Activated CD4-positive, alpha-beta T cell treated with anti-CD3 and anti-CD28 coated beads for 48 hours (primary cell): ENCODE measurements around the gene KLRC3.
"Not testable (repeated sequence)": the region's sequence is repeated elsewhere in the genome, so short reads cannot be mapped to it uniquely, and the experiment has no call there.

Experiments
- DNase-seq: peaks from one replicate; pipeline ENCODE4 v3.0.0-alpha.2; 2020

KLRC3 gene

DNA sequence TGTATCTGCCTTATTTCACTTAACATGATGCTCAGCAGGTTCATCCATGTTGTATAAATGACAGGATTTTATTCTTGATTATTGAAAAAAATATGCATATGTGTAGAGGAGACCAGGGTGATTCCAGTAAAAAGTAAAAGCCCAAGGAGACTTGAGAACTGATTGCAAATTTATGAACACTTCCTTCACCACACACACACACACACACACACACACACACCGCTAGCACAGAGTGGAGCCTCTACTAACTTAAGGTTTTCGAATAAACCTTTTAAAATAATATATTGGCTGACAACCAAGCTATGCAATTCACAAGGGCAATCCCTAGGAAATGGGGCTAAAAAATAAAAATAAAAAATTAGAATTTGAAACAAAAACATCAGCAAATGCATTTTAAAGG, 22.2 kb downstream of the KLRC3 start:
- DNase-seq, result no peak

DNA sequence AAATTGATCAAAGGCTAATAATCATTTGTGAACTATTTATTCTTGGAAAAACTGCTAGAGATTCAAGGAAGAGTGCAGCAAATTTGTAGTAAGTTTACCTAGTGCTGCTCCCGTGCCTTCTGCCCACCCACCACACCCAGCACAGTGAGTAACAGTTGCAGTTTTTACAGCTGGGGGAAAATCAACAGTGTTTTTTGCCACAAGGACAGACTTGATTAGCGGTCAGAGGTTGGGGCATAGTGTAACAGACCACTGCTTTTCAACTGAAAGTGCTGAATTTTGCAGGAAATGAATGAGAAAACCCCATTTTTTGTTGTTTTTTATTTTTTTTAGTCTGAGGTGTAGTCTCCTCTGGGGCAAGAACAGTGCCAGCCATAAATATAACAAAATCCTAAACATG, 23.1 kb downstream of the KLRC3 start:
- no peak for DNase-seq

DNA sequence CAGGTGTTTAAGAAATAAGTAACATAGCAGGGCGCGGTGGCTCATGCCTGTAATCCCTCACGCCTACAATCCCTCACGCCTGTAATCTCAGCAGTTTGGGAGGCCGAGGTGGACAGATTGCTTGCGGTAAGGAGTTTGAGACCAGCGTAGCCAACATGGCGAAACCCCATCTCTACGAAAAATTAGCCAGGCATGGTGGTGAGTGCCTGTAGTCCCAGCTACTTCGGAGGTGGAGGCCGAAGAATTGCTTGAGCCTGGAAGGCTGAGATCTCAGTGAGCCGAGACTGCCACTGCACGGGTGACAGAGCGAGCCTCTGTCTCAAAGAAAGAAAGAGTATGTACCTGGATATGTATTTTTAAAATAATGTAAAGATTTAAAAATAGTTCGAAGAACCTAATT, 24.2 kb downstream of the KLRC3 start:
- DNase-seq, result not testable (repeated sequence)

DNA sequence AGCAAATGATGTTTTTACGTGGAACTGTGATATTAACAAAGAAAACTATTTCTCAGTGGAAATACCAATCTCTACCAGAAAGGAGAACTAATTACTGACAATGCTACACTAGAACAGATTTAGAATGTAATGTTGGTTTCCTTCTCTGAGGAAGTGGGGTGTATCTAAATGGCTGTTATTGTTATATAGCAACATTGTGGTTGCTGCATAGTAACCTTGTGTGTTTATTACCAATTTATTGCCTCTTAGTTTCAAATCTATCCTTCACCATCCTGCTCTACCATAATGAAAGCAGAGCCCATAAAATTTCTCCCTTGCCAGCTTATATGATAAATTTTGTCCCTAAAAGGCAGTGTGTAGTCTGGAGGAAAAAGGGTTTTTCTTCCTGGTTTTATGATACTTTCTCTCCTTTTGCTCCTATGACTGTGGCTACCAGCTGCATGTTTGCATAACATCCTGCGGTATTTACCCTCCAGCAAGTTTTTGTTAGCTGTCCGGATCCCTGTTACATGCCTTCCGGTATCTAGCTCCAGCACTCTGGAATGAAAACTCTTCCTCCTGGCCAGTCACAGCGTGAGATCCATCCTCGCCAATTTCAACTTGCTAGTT, 24.9 kb downstream of the KLRC3 start:
- DNase-seq, result no peak

DNA sequence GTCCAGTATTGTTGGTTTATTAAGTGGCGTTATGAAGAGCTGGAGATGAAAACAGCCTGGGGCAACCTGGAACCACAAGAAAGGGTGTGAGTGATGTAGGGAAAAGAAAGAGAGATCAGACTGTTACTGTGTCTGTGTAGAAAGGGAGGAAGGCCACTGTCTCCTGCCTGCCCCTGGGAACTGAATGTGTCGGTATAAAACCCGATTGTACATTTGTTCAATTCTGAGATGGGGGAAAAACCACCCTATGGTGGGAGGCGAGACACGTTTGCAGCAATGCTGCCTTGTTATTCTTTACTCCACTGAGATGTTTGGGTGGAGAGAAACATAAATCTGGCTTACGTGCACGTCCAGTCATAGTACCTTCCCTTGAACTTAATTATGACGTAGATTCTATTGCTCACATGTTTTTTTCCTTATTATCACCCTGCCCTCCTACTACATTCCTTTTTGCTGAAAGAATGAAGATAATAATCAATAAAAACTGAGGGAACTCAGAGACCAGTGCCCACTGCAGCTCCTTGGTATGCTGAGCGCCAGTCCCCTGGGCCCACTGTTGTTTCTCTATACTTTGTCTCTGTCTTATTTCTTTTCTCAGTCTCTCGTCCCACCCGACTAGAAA, 25.8 kb downstream of the KLRC3 start:
- DNase-seq, result not testable (repeated sequence)

DNA sequence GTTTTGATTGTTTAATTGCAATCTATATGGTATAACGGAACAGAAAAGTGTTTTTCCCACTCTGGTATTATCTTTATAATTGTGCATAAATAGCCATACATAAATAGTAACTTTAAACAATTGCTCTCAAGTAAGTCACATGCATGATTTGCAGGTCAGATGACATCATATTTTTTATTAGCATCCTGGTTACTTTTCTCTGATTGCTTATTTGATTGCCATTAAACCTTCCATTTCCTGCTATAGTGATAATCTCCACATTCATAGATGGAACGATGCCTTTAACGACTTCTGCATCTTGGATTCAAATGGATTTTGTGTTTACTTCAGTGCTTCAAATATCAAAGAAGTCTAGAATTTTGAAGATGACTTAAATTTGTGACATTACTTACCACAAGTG, 27.1 kb downstream of the KLRC3 start:
- no peak for DNase-seq

DNA sequence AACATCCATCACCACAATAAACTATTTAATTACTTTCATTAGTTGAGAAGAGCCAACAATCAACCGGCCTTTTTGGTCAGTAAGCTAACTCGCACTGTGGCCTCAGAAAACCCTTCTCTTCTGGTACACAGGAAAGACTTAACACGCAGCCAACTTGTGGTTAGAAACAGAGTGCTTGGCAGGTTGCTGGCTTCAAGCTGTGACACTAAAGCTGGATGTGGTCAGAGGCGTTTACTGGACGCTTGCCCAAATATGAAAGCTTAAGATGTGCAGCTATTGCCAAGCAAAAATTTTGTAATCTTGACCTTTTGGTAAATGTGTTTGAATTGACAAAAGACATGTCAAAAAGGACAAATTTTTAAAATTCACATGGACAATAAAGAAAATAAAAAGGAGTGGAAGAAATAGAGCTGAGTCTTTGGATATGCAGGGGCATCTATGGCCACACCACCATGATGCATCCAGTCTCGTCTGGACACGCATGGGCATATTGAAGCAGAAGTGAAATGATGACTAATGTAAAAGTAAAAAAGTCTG, 27.9 kb downstream of the KLRC3 start:
- no peak for DNase-seq

DNA sequence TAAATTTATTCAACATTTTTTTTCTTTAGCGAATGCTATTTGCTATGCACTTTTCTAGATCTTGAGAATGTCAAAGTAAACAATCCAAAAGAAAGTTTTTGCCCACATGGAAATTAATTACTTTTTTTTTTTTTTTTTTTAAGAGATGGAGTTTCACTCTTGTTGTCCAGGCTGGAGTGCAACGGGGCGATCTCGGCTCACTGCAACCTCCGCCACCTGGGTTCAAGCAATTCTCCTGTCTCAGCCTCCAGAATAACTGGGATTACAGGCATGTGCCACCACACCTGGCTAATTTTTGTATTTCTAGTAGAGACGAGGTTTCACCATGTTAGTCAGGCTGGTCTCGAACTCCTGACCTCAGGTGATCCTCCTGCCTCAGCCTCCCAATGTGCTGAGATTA, 29.4 kb downstream of the KLRC3 start:
- DNase-seq, result not testable (repeated sequence)

DNA sequence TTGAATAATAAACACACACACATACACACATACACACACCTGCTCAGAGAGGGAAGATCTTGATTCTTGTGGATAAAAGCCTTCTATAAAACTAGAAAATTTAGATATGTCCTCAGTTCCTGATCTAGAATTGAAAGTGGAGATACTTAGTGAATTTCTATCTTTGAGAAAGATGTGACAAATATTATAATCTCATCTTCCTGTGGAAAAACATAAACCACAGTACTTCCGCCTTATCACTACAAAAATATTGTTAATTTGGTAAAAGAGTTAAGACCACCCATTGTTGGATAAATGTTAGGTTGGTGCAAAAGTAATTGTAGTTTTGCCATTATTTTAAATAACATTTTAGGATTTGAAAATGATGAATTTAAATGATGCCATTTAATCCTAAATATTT, 30.5 kb downstream of the KLRC3 start, which contains the start of gene KLRK1:
KLRK1 (minus strand) TSS at position 138 of the 400 bp plus-strand sequence. CDS start 1,231 bp downstream, outside the sequence.
- no peak for DNase-seq

DNA sequence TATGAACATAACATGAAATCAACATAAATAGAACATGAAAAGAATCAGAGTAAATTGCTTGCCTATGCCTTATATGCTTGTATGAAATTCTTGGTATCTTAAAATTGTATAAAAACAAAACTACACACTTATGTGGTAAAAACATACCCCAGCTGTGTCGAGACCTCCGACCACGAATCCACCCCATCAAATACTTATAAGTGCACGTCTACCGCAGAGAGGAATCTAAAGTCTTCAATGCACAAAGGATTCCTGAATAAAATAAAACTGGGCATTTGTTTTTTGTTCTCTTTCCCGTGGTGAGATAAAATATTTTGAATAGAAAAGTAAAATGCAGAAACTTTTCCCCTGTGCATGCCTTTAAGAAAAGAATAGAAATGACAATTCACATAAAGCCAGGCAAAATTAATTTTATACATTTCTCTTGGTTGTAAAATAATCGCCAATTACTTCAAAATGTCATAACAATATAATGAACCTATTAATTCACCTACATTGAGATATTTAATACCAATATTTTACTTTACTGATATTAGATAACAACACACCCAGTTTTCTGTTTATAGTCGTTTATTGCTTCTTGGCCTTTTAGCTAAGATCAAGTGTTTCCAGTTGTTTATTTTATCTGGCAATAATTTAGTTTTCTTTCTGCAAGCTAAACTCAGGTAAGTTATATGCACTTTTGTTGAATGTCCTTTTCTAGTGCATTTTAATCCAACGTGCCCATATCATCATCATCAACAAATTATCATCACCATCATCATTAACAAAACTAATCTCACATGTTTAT, 31.6 kb downstream of the KLRC3 start:
- DNase-seq, result no peak

DNA sequence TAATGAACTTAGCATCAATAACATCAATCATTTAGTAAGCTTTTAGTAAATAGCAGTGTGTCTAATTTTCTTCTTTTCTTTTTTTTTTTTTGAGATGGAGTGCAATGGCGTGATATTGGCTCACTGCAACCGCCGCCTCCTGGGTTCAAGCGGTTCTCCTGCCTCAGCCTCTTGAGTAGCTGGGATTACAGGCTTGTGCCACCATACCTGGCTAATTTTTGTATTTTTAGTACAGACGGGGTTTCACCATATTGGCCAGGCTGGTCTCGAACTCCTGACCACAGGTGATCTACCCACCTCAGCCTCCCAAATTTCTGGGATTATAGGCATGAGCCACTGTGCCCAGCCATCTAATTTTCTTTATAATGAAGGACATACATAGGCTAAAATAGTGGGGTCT, 32.9 kb downstream of the KLRC3 start:
- not testable (repeated sequence) for DNase-seq

DNA sequence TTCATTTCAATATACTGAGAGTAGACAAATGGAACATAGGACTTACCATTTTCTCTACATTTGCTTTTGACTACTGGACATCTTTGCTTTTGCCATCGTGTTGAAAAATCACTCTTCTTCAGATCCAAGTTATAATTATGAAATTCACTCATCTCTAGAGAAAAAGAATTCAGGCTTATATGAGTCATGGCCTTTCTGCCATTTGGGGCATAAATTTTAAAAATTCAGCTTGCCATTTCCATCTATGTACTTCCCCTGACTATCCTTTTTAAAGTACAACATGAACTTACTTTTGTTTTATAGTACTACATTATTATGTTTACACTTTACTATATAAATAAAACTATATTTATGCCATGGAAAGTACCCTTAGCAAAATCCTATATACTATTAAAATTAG, 33.5 kb downstream of the KLRC3 start:
- DNase-seq, result no peak

DNA sequence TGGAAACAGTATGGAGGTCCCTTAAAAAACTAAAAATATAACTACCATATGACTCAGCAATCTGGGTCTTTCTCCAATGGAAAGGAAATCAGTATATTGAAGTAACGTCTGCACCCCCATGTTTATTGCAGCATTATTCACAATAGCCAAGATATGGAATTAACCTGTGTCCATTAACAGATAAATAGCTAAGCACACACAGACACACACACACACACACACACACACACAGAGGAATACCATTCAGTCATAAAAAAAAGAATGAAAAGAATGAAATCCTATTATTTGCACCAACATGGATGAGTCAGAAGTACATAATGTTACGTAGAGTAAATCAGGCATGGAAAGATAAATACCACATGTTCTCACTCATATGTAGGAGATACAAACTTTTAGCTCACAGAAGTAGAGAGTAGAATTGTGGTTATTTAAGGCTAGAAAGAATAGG, 35.2 kb downstream of the KLRC3 start:
- DNase-seq, result no peak

DNA sequence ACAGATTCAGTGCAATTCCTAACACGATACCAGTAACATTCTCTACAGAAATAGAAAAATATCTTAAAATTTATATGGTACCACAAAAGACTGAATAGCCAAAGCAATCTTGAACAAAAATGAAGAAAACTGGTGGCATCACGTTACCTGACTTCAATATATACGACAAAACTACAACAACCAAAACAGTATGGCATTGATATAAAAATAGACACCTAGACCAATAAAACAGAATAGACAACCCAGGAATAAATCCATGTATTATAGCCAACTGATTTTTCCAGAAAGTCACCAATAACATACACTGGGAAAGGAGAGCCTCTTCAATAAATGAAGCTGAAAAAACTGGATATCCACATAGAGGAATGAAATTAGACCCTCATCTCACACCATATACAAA, 36.2 kb downstream of the KLRC3 start:
- no peak for DNase-seq

DNA sequence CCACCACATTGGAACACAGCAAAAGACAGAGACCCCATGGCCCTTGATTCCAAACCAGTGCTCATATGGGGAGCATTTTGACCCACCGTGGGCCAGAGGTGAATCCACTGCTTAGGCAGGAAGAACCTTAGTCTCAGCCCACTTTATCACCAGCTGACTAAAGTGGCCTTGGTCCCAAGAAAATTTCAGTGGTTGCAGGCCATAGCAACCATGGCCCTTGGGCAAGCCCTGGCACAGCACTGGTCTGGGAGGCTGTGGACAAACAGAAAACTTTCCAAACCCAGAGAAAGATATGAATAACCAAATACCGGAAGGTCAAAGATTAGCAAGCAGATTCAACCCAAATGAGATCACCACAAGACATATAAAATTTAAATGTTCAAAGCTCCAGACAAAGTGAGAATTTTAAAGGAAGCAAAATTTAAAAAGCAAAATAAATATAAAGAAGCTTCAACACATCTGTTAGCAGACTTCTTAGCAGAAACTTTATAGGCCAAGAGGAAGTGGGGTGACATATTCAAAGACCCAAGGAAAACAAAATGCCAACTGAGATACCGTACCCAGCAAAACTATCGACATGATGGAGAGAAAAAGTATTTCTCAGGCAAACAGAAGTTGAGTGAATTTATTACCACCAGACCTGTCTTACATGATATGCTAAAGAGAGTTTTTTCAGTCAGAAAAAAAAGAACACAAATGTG, 38.3 kb downstream of the KLRC3 start:
- DNase-seq, result no peak

DNA sequence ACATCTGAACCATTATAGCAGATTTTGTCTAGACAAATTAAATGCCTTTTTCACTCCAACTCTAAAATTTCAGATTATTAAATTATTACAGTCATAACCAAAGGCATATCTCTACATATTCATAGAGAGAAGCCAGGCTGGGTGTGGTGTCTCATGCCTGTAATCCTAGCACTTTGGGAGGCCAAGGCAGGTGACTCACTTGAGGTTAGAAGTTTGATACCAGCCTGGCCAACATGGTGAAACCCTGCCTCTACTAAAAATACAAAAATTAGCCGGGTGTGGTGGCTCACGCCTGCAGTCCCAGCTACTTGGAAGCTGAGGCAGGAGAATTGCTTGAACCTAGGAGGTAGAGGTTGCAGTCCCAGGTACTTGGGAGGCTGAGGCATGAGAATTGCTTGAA, 41.7 kb downstream of the KLRC3 start:
- not testable (repeated sequence) for DNase-seq

DNA sequence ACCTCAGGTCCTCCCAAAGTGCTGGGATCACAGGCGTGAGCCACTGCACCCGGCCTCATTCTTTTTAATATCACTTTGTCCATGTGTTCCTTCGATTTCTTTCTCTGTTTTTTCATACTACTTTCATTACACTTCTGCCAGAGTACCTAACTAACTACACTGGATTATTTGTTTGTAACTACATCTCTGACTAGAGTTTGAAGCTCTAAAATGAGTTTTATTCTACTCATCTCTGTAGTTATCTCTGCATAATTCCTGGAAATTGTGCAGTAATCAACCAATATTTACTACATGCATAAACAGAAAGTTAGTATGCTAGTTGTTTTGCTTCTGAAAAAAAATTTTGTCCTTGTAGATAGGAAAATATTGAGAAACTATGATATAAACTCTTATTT, 45.8 kb downstream of the KLRC3 start:
- DNase-seq, result no peak

DNA sequence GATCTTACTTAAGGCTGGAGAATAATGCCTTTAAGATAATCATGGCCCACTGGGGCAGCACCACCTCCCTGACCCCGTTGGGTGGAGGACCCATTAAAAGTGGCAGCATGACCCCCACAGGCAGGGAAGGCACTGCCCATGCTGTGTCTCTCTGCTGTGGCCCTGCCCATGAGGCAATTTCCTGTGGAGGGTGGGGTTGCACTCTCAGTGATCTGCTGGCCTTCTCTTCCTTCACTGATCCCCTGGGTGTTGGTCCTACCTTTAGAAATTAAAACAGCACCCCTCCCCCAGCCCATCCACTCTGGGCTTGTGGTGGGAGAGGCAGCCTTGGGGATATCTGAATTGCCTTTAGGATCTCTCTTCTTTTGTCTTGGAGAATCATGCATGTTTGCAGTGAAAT, 47.8 kb downstream of the KLRC3 start:
- no peak for DNase-seq

DNA sequence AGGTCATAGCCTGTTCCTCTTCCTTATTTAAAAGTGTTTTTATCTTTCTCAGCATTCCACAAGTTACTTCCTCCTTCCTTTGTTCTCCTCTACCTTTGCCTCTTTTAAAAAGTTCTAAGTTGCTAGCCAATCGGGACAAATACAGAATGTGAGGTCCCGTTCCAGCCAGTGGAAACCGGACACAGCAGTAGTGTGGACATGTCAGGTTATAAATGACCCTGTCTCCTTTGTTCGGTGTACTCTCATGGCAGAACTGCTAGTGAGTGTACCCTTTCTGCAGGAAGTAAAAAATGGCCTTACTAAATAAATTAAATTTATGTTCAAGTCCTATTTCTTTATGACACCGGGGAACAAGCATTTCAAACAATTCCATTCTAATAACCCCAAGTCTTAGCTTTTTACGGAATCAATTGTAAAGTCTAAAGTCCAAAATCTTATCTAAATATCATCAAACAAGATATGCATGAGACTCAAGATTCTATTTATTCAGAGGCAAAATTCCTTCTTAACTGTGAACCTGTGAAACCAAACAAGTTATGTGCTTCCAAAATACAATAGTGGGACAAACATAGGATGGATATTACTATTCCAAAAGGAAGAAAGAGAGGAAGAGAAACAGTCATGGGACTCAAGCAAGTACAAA, 48.4 kb downstream of the KLRC3 start:
- not testable (repeated sequence) for DNase-seq

DNA sequence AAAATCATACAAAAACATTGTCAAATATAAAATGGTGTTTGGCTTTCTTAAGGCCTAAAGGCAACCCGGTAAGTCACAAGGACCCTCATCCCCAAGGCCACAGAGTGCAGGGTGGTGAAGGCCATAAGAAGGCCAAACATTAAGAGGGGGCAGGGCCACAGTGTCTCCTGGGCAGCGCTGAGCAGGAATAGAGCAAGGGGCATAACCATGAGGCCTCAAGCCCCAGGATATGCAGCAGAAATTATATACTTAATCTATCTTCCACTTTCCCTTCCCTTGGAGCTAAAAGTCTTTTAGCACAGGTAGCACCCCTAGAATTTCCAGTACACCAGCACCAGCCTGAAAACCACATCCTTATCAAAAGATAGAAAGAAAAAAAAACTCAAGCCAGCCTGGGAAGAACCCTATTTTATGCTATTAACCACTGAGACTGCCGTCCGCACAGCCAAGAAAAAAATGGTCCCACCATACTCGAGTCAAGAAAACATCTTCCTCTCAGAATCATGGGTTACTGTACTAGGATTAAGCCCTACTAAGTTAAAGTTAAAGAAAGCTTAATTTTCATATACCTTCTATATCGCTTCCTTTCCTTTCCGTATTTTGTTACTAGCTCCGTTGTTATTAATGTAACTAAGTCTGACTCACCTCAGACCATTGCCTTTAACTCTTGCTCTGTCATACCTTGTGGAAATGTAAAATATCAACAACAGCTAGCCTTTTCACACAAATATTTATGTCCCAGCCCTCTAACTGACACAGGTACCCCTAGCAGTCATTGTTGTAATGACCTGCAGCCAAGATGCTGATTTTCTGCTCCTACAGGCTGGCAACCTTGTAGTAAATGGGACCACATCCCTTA, 50.6 kb downstream of the KLRC3 start:
- DNase-seq, result no peak
